HepG2 (cell line): Measurements from ENCODE around the gene MCM10.
A peak's percentile ranks its signal among the peaks of the same experiment; 100 is the strongest.

Source experiments
- CBX2 ChIP-seq, 2 experiments: fragments of 200-600 bp in 1 of 2; sonication (generic); formaldehyde crosslinking in 1 of 2; IDR thresholded peaks; 2 replicates each; pipeline versions ENCODE4 v1.7.0 to v1.8.1; 2018 to 2022; ENCODE audit warnings: low read depth in 2 of 2, low read length in 1 of 2, mild to moderate bottlenecking in 1 of 2, missing genetic modification reagents in 1 of 2
- CTCF ChIP-seq: sonication (generic); formaldehyde crosslinking; IDR thresholded peaks from 2 replicates; pipeline ENCODE4 v1.5.0; 2020; ENCODE audit warnings: mild to moderate bottlenecking, missing genetic modification reagents, moderate library complexity
- FOXA1 ChIP-seq, 2 experiments: fragments of 450-650 bp in 1 of 2; sonication (generic) in 1 of 2; formaldehyde crosslinking in 1 of 2; IDR thresholded peaks; 2 replicates each; pipeline versions ENCODE4 v1.4.0 to v1.6.1; 2016 to 2020; ENCODE audit warnings: missing genetic modification reagents in 1 of 2
- KDM1A ChIP-seq: IDR thresholded peaks from 2 replicates; pipeline ENCODE4 v1.6.1; 2016; ENCODE audit warnings: missing compliant biosample characterization
- MAF1 ChIP-seq: sonication (generic); formaldehyde crosslinking; IDR thresholded peaks from 2 replicates; pipeline ENCODE4 v1.5.0; 2020; ENCODE audit warnings: missing genetic modification reagents, borderline replicate concordance
- POLR2AphosphoS5 ChIP-seq: IDR thresholded peaks from 2 replicates; pipeline ENCODE4 v1.6.1; 2012; ENCODE audit warnings: low read depth, low read length
- ZNF343 ChIP-seq: sonication (generic); formaldehyde crosslinking; IDR thresholded peaks from 2 replicates; pipeline ENCODE4 v1.4.0; 2020; ENCODE audit warnings: mild to moderate bottlenecking, missing genetic modification reagents

DNA sequence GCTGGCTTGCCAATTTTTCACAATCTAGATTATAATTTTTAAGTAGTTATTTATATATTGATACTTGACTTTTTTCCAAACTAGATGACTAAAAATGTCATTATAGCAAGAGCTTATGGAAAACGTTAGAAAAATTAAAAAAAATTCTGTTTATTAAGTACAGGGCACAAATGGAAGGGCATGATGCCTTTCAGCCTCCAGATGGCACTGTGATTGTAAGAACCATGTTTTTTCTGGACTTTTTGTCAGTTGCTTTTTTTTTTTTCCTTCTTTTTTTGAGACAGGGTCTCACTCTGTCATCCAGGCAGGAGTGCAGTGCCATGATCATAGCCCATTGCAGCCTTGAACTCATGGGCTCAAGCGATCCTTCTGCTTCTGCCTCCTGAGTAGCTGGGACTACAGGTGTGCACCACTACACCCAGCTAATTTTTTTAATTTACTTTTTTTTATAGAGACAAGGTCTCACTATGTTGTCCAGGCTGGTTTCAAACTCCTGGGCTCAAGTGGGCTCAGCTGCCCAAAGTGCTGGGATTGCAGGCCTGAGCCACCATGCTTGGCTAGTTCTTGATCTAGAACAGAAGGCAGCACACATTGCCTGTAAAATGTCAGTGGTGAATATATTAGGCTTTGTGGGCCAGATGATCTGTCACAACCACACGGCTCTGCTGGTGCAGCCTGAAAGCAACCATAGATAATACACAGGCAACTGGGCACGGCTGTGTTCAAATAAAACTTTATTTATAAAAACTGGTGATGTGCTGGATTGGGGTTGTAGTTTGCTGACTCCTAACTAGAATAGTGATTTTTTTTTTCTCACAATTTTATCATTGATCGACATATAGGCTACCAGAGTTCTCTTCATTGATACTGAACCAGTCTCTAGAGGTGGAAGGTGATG lies 45.4 kb downstream of the MCM10 start:
- TF ChIP-seq KDM1A (CRISPR knock-in tag) = no peak
- no peak for TF ChIP-seq FOXA1 (IDR thresholded peaks at IDR 0.05)
- no peak for TF ChIP-seq FOXA1 (CRISPR knock-in tag; IDR thresholded peaks at IDR 0.05)
- TF ChIP-seq CTCF (CRISPR knock-in tag) = peak; percentile 48
- no peak for TF ChIP-seq CBX2 (IDR thresholded peaks at IDR 0.05; ENCODE audit: low read depth, low read length)
- no peak for TF ChIP-seq CBX2 (CRISPR knock-in tag; IDR thresholded peaks at IDR 0.05; ENCODE audit: low read depth)
- no peak for TF ChIP-seq MAF1 (CRISPR knock-in tag)
- TF ChIP-seq POLR2AphosphoS5 = no peak
- TF ChIP-seq ZNF343 (CRISPR knock-in tag) = no peak
